HG03066 (cell line): Measurements from ENCODE around the gene SRGAP3.

ENCODE experiments used
- ATAC-seq: cut with Tn5 transposase; IDR thresholded peaks from one replicate; pipeline ENCODE4 v1.9.1; 2021; ENCODE audit warnings: low read depth; ENCODE audit not compliant: unreplicated experiment

Gene SRGAP3

DNA sequence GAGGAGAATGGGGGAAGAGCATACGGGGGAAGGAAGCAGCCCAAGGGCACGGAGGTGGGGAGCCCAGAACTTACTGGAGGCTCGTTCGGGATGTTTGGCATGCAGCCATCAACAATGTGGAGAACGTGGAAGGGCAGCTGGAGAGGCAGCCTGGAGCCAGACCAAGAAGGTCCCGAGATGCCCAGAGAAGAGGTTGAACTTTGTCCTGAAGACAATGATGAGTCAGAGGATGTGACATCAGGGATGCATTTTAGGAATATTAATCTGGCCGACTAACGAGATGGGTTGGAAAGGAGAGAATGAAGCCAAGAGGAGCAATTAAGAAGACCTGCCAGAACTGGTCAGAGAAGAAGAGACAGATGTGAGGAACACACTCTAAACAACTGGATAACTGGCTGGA lies 98.2 kb downstream of the SRGAP3 start:
- no peak for ATAC-seq

GRCh38 chr3:9149566-9149965 lies 99.9 kb downstream of the SRGAP3 start:
- ATAC-seq: no peak

GRCh38 chr3:9147896-9148266 lies 101.6 kb downstream of the SRGAP3 start:
- ATAC-seq: no peak

DNA sequence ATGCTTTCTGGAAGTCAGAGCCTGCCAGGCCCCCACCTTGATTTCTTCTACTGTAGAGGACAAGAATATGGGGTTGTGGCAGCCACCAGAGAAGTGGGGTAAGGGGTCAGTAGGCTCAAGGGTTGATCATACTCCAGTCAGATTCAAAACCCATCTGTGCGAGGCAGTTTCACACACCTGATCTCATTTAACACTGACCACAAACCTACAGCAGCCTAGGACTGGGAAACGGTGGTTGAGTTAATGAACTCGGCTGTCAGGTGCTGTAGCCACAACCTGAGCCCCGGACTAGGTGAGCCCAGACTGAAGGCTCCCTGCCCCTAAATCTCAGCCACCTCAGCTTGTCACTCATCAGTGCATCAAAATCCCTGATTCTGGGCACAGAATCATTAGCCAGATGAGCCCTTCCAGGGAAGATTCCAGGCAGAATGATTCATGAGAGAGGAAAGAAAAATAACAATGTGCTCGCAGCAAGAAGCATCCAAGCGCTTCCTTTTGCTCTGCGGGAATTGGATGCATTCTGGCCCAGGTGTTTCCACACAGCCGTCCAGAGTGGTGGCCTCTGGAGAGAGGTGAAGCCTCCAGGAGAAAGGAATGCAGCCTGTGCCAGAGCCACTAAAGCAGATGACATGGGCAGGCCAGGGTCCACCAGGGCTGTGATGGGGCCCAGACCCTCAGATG lies 102.1 kb downstream of the SRGAP3 start:
- ATAC-seq: peak; percentile 77

DNA sequence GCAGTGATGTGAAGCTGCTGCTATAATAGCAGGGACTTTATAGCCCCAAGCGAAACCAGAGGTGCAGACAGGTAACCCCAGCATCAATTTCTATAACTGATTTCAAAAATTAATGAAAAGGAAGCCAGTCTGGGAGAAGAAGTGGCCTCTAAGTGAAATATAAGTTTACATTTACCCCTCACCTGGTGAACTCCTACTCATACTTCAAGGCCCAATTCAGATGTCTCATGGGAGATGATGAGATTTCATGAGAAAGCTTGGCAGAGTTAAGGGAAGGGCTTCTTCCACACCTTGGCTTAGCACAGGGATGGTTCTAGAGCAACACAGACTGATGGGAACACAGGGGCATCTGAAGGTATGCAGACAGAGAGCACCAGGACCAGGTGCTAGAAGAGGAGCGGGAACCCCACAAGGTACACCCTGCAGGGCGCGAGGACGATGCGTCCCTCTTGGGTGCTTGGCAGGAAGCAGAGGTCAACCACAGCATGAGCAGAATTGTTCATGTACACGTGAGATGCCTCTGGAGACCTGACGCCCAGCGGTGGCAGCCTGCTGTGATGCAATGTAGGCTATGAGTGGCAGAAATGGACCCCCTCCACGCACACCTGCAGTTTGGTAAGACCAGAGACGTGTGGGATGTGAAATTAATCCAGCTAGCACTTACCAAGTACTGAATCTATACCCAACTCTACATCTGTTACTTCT lies 102.9 kb downstream of the SRGAP3 start:
- no peak for ATAC-seq

GRCh38 chr3:9143184-9143583 lies 106.3 kb downstream of the SRGAP3 start:
- no peak for ATAC-seq

GRCh38 chr3:9142362-9142761 lies 107.1 kb downstream of the SRGAP3 start:
- no peak for ATAC-seq

DNA sequence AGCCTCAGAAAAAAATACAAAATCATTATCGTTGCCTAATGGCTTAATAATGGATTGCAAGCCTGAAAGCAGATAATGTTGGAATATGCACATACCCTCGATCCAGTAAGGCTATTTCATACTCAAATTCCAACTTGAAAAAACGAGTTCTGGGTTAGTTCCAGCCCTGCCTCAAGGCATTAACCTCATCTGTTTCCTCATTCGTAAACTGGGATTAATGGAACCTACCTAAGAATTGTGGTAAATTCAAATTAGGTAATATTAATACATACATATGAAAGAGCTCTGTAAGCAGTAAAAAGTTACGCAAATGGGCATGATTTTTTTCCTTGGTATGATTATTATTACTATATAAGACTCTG lies 107.5 kb downstream of the SRGAP3 start:
- ATAC-seq: no peak

- no peak for ATAC-seq
These were observed 110.1 kb downstream of the SRGAP3 start for GRCh38 chr3:9139366-9139765.

DNA sequence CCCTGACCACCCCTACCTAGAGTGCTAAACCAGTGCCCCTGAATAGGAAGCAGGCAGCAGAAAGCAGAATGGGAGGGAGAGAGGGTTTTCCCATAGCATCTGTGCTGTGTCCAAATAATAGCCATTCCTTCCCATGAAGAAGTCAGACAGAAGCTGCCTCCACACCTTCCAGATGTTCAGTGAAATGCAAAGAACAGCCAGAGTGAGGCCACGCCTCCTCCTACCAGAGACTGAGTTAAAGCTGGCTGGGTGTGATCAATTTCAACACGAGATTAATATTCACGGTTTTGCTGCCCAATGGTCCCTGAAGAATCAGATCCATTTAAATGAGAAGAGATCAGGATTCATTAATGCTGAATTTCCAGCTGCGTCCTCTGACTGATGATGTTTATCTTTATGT lies 111.8 kb downstream of the SRGAP3 start:
- no peak for ATAC-seq

- ATAC-seq: no peak
These were observed 112.5 kb downstream of the SRGAP3 start for GRCh38 chr3:9136746-9137465.

DNA sequence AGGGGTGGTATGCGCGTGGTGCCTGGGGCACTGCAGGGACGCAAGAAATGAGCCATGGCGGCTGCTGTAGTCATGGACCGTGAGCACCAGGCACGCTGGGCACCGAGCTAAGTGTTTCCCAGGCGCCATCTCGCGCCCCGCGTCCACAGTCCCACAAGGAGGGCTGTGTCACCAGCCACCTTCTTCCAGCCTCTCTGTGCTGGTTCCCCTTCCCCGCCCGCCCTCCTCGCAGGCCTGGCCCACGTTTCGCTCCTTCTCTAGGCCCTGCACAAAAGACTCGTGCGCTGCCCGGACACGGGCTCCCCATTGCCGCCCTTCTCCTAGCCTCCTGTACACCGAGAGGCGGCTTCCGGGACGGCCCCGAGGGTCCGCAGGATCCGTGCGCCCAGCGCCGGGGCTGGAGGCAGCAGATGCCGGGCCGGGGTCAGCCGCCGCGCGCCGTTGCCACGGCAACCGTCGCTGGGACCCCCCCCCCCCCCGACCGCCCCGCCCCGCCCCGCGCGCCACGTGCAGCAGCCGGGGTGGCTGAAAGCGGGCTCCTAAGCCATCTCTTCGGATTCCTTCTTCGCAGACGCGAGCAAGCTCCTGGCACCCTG lies 113.4 kb downstream of the SRGAP3 start:
- ATAC-seq: no peak

- no peak for ATAC-seq
These were observed 113.9 kb downstream of the SRGAP3 start for GRCh38 chr3:9135526-9135925.

GRCh38 chr3:9133656-9134055 lies 115.8 kb downstream of the SRGAP3 start:
- ATAC-seq: no peak

GRCh38 chr3:9130345-9131305 lies 118.8 kb downstream of the SRGAP3 start:
- no peak for ATAC-seq

- ATAC-seq: no peak
These were observed 120.1 kb downstream of the SRGAP3 start for GRCh38 chr3:9129365-9129764.

DNA sequence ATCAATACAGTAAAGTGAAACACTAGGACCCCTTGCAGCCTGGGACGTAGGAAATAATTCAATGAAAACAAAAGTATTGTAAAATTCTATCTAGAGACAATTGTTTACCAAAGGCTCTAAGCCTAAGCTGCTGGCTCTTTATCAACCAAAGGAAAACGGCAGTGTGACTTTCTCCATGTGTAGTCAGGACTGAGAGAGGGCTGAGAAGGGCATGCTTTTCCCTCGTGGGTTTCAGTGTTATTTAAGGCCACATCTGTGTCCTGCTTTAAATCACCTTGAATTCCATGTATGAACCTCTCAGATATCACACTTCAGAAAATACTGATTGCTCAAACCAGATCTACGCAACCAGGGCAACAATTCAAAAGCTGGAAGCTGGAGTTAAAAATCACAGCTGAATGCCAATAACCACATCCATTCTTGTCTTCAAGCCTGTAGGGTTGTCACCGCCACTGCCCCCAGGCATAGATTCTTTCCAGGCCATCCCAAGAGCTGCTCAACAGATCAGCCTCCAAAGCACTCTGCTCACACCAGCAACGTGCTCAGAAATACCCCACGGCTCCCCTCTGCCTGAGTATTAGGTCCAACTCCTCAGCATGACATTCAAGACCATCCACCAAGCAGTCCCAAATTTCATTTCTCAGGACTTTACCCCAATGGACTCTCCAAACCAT lies 124.0 kb downstream of the SRGAP3 start:
- ATAC-seq: no peak

GRCh38 chr3:9124730-9125129 lies 124.7 kb downstream of the SRGAP3 start:
- no peak for ATAC-seq

DNA sequence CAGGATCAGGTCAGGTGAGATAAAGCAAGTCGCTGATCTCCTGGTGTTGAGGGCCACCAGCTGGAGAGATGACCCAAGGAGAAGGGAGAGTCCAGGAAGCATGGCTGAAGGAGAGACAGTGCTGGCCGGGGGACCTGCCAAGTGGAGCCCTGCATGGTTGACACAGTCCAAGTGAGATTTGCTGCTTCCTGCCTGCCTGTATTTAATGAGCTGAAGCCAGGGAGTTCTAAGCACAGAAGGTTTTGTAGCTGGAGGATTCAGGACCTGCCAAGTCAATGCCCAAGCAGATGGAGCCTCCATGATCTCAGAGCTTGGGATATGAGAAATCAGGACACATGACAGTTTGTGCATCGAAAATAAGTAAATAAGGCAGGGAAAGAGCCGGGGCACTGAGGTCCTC lies 125.6 kb downstream of the SRGAP3 start:
- ATAC-seq: no peak
